H9 (cell line): ENCODE measurements around the gene PRIMPOL. TPM values are rescaled to one million over a fixed set of nuclear protein-coding genes. Genes with fewer than 3 reads are reported as not detected.

Experiments used
- DNase-seq: peaks from one replicate; pipeline ENCODE4 v3.0.0-alpha.2; 2017
- H2AFZ ChIP-seq: one replicate; pipeline ENCODE4 v1.6.1; 2013; ENCODE audit warnings: mild to moderate bottlenecking, low read length, control low read depth, moderate library complexity
- H2AK5ac ChIP-seq: 2 replicates; pipeline ENCODE4 v1.6.1; 2013; ENCODE audit warnings: low read length, control low read depth, mixed read lengths; ENCODE audit not compliant: insufficient read length
- H2BK120ac ChIP-seq: one replicate; pipeline ENCODE4 v1.6.1; 2013; ENCODE audit warnings: low read depth, mild to moderate bottlenecking, low read length, control low read depth, inconsistent platforms; ENCODE audit not compliant: poor library complexity, severe bottlenecking
- H2BK12ac ChIP-seq: 2 replicates; pipeline ENCODE4 v1.6.1; 2013; ENCODE audit warnings: low read length, control low read depth, mixed read lengths, low read depth; ENCODE audit not compliant: insufficient read length
- H2BK15ac ChIP-seq: 2 replicates; pipeline ENCODE4 v1.6.1; 2013; ENCODE audit warnings: low read depth, low read length, control low read depth
- H2BK20ac ChIP-seq: one replicate; pipeline ENCODE4 v1.6.1; 2013; ENCODE audit warnings: low read depth, mild to moderate bottlenecking, low read length, control low read depth, inconsistent platforms; ENCODE audit not compliant: poor library complexity, severe bottlenecking
- H2BK5ac ChIP-seq: 2 replicates; pipeline ENCODE4 v1.6.1; 2013; ENCODE audit warnings: low read length, control low read depth, mixed read lengths; ENCODE audit not compliant: insufficient read length
- H3K14ac ChIP-seq: 2 replicates; pipeline ENCODE4 v1.6.1; 2013; ENCODE audit warnings: low read length, control low read depth; ENCODE audit not compliant: insufficient read depth
- H3K18ac ChIP-seq: 2 replicates; pipeline ENCODE4 v1.6.1; 2013; ENCODE audit warnings: low read depth, mild to moderate bottlenecking, mixed read lengths, low read length, control low read depth; ENCODE audit not compliant: insufficient read length
- H3K23ac ChIP-seq: 2 replicates; pipeline ENCODE4 v1.6.1; 2013; ENCODE audit warnings: low read length, control low read depth, mixed read lengths, low read depth; ENCODE audit not compliant: insufficient read length
- H3K23me2 ChIP-seq: 2 replicates; pipeline ENCODE4 v1.6.1; 2013; ENCODE audit warnings: low read depth, mild to moderate bottlenecking, mixed read lengths, low read length, control low read depth; ENCODE audit not compliant: insufficient read length, poor library complexity, severe bottlenecking
- H3K27ac ChIP-seq: 2 replicates; pipeline ENCODE4 v1.5.1; 2013; ENCODE audit warnings: low read length, control low read depth, mixed read lengths, low read depth; ENCODE audit not compliant: insufficient read length
- H3K27me3 ChIP-seq: 2 replicates; pipeline ENCODE4 v1.6.1; 2013; ENCODE audit warnings: low read length, control low read depth, inconsistent platforms; ENCODE audit not compliant: insufficient read depth
- H3K4ac ChIP-seq: 2 replicates; pipeline ENCODE4 v1.6.1; 2013; ENCODE audit warnings: low read depth, mild to moderate bottlenecking, control low read depth, inconsistent platforms, low read length, moderate library complexity
- H3K4me1 ChIP-seq: 2 replicates; pipeline ENCODE4 v1.6.1; 2013; ENCODE audit warnings: low read length, control low read depth, inconsistent platforms; ENCODE audit not compliant: insufficient read depth
- H3K4me2 ChIP-seq: 2 replicates; pipeline ENCODE4 v1.6.1; 2013; ENCODE audit warnings: low read length, control low read depth, mixed read lengths; ENCODE audit not compliant: insufficient read length, insufficient read depth
- H3K56ac ChIP-seq: 2 replicates; pipeline ENCODE4 v1.6.1; 2013; ENCODE audit warnings: low read depth, mild to moderate bottlenecking, mixed read lengths, low read length, control low read depth; ENCODE audit not compliant: insufficient read length
- H3K79me1 ChIP-seq: 2 replicates; pipeline ENCODE4 v1.6.1; 2013; ENCODE audit warnings: low read depth, mild to moderate bottlenecking, moderate library complexity, low read length, control low read depth, inconsistent platforms; ENCODE audit not compliant: insufficient read depth, poor library complexity, severe bottlenecking
- H3K79me2 ChIP-seq: 2 replicates; pipeline ENCODE4 v1.6.1; 2013; ENCODE audit warnings: low read length, control low read depth, inconsistent platforms; ENCODE audit not compliant: insufficient read depth
- H3K9ac ChIP-seq: 2 replicates; pipeline ENCODE4 v1.6.1; 2013; ENCODE audit warnings: low read length, control low read depth, mixed read lengths; ENCODE audit not compliant: insufficient read length; ENCODE audit errors: extremely low read depth
- H3K9me3 ChIP-seq: one replicate; pipeline ENCODE4 v1.6.1; 2013; ENCODE audit warnings: low read depth, low read length, inconsistent platforms; ENCODE audit not compliant: control insufficient read depth
- H3T11ph ChIP-seq: one replicate; pipeline ENCODE4 v1.6.1; 2013; ENCODE audit warnings: mild to moderate bottlenecking, low read length, control low read depth, inconsistent platforms
- H4K20me1 ChIP-seq: one replicate; pipeline ENCODE4 v1.6.1; 2013; ENCODE audit not compliant: control insufficient read depth, insufficient read length, insufficient read depth
- H4K5ac ChIP-seq: 2 replicates; pipeline ENCODE4 v1.6.1; 2013; ENCODE audit warnings: low read depth, mild to moderate bottlenecking, mixed read lengths, low read length, control low read depth; ENCODE audit not compliant: insufficient read length
- H4K8ac ChIP-seq: replicated peaks from 2 replicates; pipeline ENCODE4 v1.6.1; 2013; ENCODE audit warnings: low read length, control low read depth, mixed read lengths, low read depth; ENCODE audit not compliant: insufficient read length
- H4K91ac ChIP-seq: 2 replicates; pipeline ENCODE4 v1.6.1; 2013; ENCODE audit warnings: low read depth, mild to moderate bottlenecking, moderate library complexity, mixed read lengths, low read length, control low read depth; ENCODE audit not compliant: insufficient read length
- H3K27ac Mint-ChIP-seq, 3 experiments: 2 replicates in 2 of 3; 3 replicates in 1 of 3; pipeline ENCODE4 v1.8.0; 2020 to 2021; ENCODE audit warnings: mixed read lengths in 3 of 3, mild to moderate bottlenecking in 1 of 3, moderate library complexity in 1 of 3
- H3K27me3 Mint-ChIP-seq: 2 replicates; pipeline ENCODE4 v1.8.0; 2021; ENCODE audit warnings: low read depth, mild to moderate bottlenecking, moderate library complexity, mixed read lengths
- H3K36me3 Mint-ChIP-seq, 3 experiments: 2 replicates in 2 of 3; 3 replicates in 1 of 3; pipeline ENCODE4 v1.8.0; 2020 to 2021; ENCODE audit warnings: low read depth in 3 of 3, mixed read lengths in 3 of 3; ENCODE audit not compliant: insufficient read depth in 1 of 3
- H3K4me1 Mint-ChIP-seq, 2 experiments: 2 replicates each; pipeline ENCODE4 v1.8.0; 2020; ENCODE audit warnings: mixed read lengths in 2 of 2
- H3K4me3 Mint-ChIP-seq, 2 experiments: 2 replicates in 1 of 2; 3 replicates in 1 of 2; pipeline ENCODE4 v1.8.0; 2020 to 2021; ENCODE audit warnings: mild to moderate bottlenecking in 2 of 2, mixed read lengths in 2 of 2, moderate library complexity in 1 of 2
- H3K9me3 Mint-ChIP-seq, 2 experiments: 2 replicates in 1 of 2; 3 replicates in 1 of 2; pipeline ENCODE4 v1.8.0; 2020; ENCODE audit warnings: mild to moderate bottlenecking in 2 of 2, mixed read lengths in 2 of 2, moderate library complexity in 1 of 2
- WGBS: extraction: QIAGEN DNeasy Blood & Tissue Kit; methylation state at CpG from one replicate; pipeline ENCODE4 v1.1.7; 2013; ENCODE audit warnings: missing lambda C conversion rate, low lambda C conversion rate, mixed read lengths; ENCODE audit not compliant: insufficient read length; ENCODE audit errors: extremely low coverage; 5-methylcytosine and 5-hydroxymethylcytosine counted together
- total RNA-seq: library from RNA; stranded (reverse); gene quantifications from 2 replicates; pipeline ENCODE4 v1.2.1, GENCODE V29; 2021
- TF ChIP-seq, protein P1 (sequence below): fragments of 200-600 bp; sonication (generic); conservative IDR thresholded peaks from 3 replicates; pipeline ENCODE4 v1.8.0; 2021; ENCODE audit warnings: antibody characterized with exemption, mild to moderate bottlenecking

The PRIMPOL gene
- total RNA-seq, 1 experiment from 2014 or later: 4.9 TPM

DNA sequence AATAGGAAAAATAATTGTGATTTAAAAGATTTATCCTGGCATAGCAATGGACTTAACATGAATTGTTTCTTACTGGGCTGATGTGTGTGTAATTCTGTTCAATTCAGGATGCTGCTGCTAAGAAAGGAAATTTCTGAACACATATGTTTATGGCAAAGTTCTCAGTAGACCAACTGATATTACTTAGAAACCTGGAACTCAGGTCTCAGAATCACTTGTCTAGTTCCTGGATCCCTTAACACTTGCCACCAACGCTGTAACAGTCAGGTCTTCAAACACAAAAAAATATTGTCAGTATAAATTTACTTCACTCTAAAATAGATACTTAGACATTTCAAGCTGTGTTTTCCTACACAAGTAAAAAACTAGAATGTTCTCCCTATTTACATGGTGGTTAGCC is 5.8 kb upstream of the PRIMPOL start:
- no CpG with 5 or more reads among the region's 1 CpG for WGBS

More for the DNA sequence above, 5.8 kb upstream of the PRIMPOL start:
- Histone ChIP-seq H3K9me3 (no peaks in the 10 kb centered on the region), H4K8ac (no peak overlapping the region), H4K5ac (no peak overlapping the region), H4K91ac (no peak overlapping the region), H3K79me1 (no peaks in the 10 kb centered on the region), H3K18ac (no peak overlapping the region), H2AFZ (no peak overlapping the region), H3K9ac (no peak overlapping the region), H3K56ac (no peak overlapping the region), H2BK15ac (no peak overlapping the region), H3K4ac (no peak overlapping the region), H3K27me3 (no peaks in the 10 kb centered on the region), H3K14ac (no peak overlapping the region), H3T11ph (no peak overlapping the region), H2BK5ac (no peak overlapping the region), H4K20me1 (no peaks in the 10 kb centered on the region), H3K4me1 (peaks cover 16% of the 10 kb centered on the region), H2BK20ac (no peak overlapping the region), H3K27ac (no peak overlapping the region), H3K23me2 (peaks cover 10% of the 10 kb centered on the region), H3K79me2 (peaks cover 57% of the 10 kb centered on the region), H3K4me2 (no peak overlapping the region), H2BK120ac (no peak overlapping the region), H2BK12ac (no peak overlapping the region), H2AK5ac (no peak overlapping the region), H3K23ac (no peak overlapping the region)
- TF ChIP-seq, protein P1, sequence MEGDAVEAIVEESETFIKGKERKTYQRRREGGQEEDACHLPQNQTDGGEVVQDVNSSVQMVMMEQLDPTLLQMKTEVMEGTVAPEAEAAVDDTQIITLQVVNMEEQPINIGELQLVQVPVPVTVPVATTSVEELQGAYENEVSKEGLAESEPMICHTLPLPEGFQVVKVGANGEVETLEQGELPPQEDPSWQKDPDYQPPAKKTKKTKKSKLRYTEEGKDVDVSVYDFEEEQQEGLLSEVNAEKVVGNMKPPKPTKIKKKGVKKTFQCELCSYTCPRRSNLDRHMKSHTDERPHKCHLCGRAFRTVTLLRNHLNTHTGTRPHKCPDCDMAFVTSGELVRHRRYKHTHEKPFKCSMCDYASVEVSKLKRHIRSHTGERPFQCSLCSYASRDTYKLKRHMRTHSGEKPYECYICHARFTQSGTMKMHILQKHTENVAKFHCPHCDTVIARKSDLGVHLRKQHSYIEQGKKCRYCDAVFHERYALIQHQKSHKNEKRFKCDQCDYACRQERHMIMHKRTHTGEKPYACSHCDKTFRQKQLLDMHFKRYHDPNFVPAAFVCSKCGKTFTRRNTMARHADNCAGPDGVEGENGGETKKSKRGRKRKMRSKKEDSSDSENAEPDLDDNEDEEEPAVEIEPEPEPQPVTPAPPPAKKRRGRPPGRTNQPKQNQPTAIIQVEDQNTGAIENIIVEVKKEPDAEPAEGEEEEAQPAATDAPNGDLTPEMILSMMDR: no peak
- Mint-ChIP-seq H3K36me3 (peaks cover 6 to 38% (median 27%) of the 10 kb centered on the region in 3 experiments; a peak in 6 of 7 replicates), H3K9me3 (no peaks in the 10 kb centered on the region), H3K4me1 (peaks cover 61 to 74% of the 10 kb centered on the region in 2 experiments), H3K27ac (peak overlapping the region in 2 of 3 experiments; percentile 12 to 88; a peak in 2 of 7 replicates), H3K4me3 (no peak overlapping the region; a peak in 2 of 5 replicates), H3K27me3 (no peaks in the 10 kb centered on the region)
- DNase-seq: no peak
